ENCODE results near the gene CMPK1. TPM values are rescaled to one million over a fixed set of nuclear protein-coding genes. Genes with fewer than 3 reads are reported as not detected.

CMPK1 gene
- total RNA-seq, 2 donors from 2014 or later: 90.7 to 112 TPM

DNA sequence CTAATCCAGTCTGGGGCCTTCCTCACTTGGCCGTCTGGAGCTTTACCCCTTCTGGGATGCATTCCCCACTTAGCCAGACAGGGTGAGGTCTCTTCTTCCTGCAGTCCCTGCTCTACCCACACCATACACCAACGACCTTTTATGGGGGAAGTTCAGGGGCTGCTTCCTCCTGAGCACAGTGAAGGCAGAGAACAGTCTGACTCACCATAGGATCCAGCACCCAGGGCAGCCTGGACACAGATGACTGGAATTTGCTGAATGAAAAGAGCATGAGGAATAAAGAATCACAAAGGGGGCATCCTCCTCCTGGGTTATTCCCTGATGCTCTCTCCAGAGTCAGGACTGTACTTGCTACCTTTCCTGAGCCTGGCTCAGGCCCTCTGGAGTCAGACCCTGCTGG lies 77.8 kb downstream of the CMPK1 start:
- Mint-ChIP-seq H3K27ac (no peak overlapping the region), H3K4me3 (no peak overlapping the region), H3K36me3 (no peaks in the 10 kb centered on the region), H3K4me1 (ENCODE audit: low read depth in 2 of 2) (peaks cover 0 to 3% of the 10 kb centered on the region in 2 donors), H3K9me3 (no peaks in the 10 kb centered on the region), H3K27me3 (peaks cover 17 to 23% of the 10 kb centered on the region in 2 donors)
- ATAC-seq: no peak
- DNase-seq (ENCODE audit: low spot score): no peak

DNA sequence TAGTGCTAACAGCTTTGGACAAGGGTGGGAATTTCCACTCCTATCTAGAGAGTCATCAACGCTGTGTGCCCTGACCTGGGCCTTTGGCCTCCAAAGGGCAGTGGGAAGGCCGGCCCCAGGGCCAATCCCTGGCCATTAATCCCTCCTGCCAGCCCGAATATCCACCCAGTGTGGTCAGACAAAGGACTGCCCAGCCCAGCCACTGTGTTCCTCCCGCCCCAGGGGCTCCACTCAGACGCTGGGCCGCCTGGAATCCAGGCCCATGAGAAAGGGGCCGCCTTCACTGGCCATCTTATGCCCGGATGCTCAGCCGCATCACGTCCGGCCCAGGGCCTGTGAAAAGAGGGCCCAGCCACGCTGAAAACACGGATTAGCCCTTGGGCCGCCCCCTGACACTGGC lies 78.8 kb downstream of the CMPK1 start:
- DNase-seq (ENCODE audit: low spot score) (no peak), ATAC-seq (no peak)
- no peaks in the 10 kb centered on the region for H3K9me3 Mint-ChIP-seq
- peaks cover 2 to 6% of the 10 kb centered on the region in 2 donors for H3K4me1 Mint-ChIP-seq (ENCODE audit: low read depth in 2 of 2)
- H3K27ac Mint-ChIP-seq: no peak overlapping the region
- peaks cover 22 to 26% of the 10 kb centered on the region in 2 donors for H3K27me3 Mint-ChIP-seq
- no peaks in the 10 kb centered on the region for H3K36me3 Mint-ChIP-seq
- no peak overlapping the region for H3K4me3 Mint-ChIP-seq

GRCh38 chr1:47415728-47416318 lies 82.2 kb downstream of the CMPK1 start, which contains the start of gene FOXE3:
Gene FOXE3 (plus strand): TSS chr1:47416285. CDS start chr1:47416316, 31 bp downstream.
- no peaks in the 10 kb centered on the region for H3K36me3 Mint-ChIP-seq
- DNase-seq (ENCODE audit: low spot score): no peak
- H3K27me3 Mint-ChIP-seq: peaks cover 37 to 38% of the 10 kb centered on the region in 2 donors
- H3K27ac Mint-ChIP-seq: no peak within 1 kb of the TSS
- peak within 1 kb of the TSS; percentile 65 for H3K4me3 Mint-ChIP-seq
- H3K9me3 Mint-ChIP-seq: no peaks in the 10 kb centered on the region
- H3K4me1 Mint-ChIP-seq (ENCODE audit: low read depth in 2 of 2): peaks cover 6 to 9% of the 10 kb centered on the region in 2 donors
- no peak for ATAC-seq

- Mint-ChIP-seq H3K4me1 (ENCODE audit: low read depth in 2 of 2) (peaks cover 6 to 9% of the 10 kb centered on the region in 2 donors), H3K36me3 (no peaks in the 10 kb centered on the region), H3K4me3 (peak overlapping the region; percentile 65), H3K27ac (no peak overlapping the region), H3K9me3 (no peaks in the 10 kb centered on the region), H3K27me3 (peaks cover 37 to 40% of the 10 kb centered on the region in 2 donors)
- ATAC-seq (peak; percentile 47 to 51), DNase-seq (ENCODE audit: low spot score) (no peak)
Observed at GRCh38 chr1:47416319-47417169, 83.0 kb downstream of the CMPK1 start.

- no peaks in the 10 kb centered on the region for H3K36me3 Mint-ChIP-seq
- no peak overlapping the region for H3K27ac Mint-ChIP-seq
- no peaks in the 10 kb centered on the region for H3K9me3 Mint-ChIP-seq
- peaks cover 6 to 9% of the 10 kb centered on the region in 2 donors for H3K4me1 Mint-ChIP-seq (ENCODE audit: low read depth in 2 of 2)
- peaks cover 37 to 40% of the 10 kb centered on the region in 2 donors for H3K27me3 Mint-ChIP-seq
- peak overlapping the region; percentile 67 for H3K4me3 Mint-ChIP-seq
- DNase-seq (ENCODE audit: low spot score) (no peak), ATAC-seq (peak in 1 of 2 donors; percentile 38)
Observed at GRCh38 chr1:47417170-47418044, 83.8 kb downstream of the CMPK1 start.

DNA sequence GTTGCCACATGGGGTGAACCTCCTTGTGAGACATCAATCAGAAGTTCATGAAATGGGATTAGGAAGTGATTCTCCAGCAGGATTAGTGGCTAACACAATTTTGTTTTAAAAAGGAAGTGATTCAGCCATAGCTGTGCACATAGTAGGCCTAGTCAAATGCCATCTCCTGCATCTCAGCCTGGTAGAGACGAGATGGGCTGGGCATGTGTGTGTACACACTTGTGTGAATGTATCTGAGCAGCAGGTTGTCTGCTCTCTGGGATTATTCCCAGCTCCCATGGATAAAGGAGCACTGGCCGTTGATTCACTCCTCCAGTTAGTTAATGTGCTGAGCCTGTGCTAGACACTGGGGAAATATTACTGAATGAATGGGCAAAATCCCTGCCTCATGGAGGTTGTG lies 84.5 kb downstream of the CMPK1 start:
- Mint-ChIP-seq H3K9me3 (no peaks in the 10 kb centered on the region), H3K4me1 (ENCODE audit: low read depth in 2 of 2) (peaks cover 6 to 9% of the 10 kb centered on the region in 2 donors), H3K27me3 (peaks cover 37 to 40% of the 10 kb centered on the region in 2 donors), H3K4me3 (peak overlapping the region; percentile 67), H3K27ac (no peak overlapping the region), H3K36me3 (no peaks in the 10 kb centered on the region)
- ATAC-seq: no peak
- DNase-seq (ENCODE audit: low spot score): no peak

DNA sequence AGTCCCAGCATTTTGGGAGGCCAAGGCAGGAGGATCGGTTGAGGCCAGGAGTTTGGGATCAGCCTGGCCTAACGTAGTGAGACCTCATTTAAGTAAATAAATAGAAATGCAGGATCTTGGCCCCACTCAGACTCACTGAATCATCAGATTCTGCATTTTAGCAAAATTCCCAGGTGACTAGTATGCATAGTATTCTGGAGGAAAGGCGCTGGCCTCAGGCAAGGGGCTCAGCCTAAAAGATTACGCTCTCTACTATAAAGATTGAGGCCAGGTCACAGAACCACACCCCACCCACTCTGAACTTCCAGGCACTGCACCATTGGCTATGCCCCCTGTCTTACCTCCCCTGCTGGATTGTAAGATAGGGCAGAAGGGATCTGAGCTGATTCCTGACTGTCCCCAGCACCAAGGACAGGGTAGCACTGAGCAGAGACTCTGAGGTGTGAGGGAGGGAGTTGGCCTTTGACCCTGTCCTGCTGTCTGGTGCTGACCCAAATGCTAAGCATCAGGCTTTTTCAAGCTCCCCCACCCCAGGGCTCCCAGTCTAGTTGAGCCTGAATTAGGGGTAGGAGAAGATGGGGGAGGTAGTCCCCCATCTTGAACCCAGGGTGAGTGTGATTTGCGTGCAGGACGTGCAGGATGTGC lies 85.2 kb downstream of the CMPK1 start:
- no peak overlapping the region for H3K4me3 Mint-ChIP-seq
- H3K4me1 Mint-ChIP-seq (ENCODE audit: low read depth in 2 of 2): peaks cover 6 to 9% of the 10 kb centered on the region in 2 donors
- ATAC-seq (no peak), DNase-seq (ENCODE audit: low spot score) (no peak)
- peaks cover 35 to 40% of the 10 kb centered on the region in 2 donors for H3K27me3 Mint-ChIP-seq
- H3K27ac Mint-ChIP-seq: no peak overlapping the region
- no peaks in the 10 kb centered on the region for H3K36me3 Mint-ChIP-seq
- no peaks in the 10 kb centered on the region for H3K9me3 Mint-ChIP-seq

DNA sequence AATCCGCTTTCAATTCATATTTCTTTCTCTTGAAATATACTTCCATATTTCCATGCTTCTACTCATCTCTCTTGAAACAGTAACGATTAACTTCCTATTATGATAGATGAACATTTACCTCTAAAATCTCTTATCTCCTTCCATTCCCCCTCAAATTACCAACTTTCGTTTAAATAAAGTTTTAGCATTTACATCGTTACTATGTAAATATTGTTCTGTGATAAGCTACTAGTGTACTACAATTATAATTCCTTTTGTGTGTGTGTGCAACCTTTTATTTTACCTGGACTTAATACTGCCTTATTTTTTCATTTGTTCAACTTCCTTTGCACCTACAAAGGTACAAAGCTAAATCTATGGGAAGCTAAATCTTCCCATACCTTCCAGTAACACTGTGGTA lies 87.0 kb downstream of the CMPK1 start:
- no peak overlapping the region for H3K27ac Mint-ChIP-seq
- no peaks in the 10 kb centered on the region for H3K36me3 Mint-ChIP-seq
- DNase-seq (ENCODE audit: low spot score) (no peak), ATAC-seq (no peak)
- no peaks in the 10 kb centered on the region for H3K9me3 Mint-ChIP-seq
- H3K4me1 Mint-ChIP-seq (ENCODE audit: low read depth in 2 of 2): peaks cover 6 to 11% of the 10 kb centered on the region in 2 donors
- no peak overlapping the region for H3K4me3 Mint-ChIP-seq
- H3K27me3 Mint-ChIP-seq: peaks cover 21 to 30% of the 10 kb centered on the region in 2 donors

DNA sequence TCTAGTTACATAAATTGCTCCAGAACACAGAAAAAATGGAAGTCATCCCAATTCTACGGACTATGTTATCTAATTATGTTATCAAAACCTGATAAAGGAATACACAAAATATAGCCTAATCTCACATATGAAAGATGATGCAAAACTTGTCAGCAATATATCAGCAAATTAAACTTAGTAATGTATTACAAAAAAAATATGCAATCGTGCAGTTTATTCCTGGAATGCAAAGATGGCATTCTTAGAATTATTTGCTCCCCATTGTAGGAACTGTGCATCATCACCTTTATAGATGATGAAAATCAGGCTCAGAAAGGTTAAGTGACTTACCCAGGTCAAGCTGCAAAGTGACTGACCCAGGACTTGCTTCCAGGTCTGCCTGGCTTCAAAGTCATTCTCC lies 90.3 kb downstream of the CMPK1 start:
- Mint-ChIP-seq H3K27me3 (peaks cover 0 to 8% of the 10 kb centered on the region in 2 donors), H3K4me3 (no peak overlapping the region), H3K27ac (no peak overlapping the region), H3K36me3 (no peaks in the 10 kb centered on the region), H3K4me1 (ENCODE audit: low read depth in 2 of 2) (peaks cover 0 to 5% of the 10 kb centered on the region in 2 donors), H3K9me3 (no peaks in the 10 kb centered on the region)
- DNase-seq (ENCODE audit: low spot score) (no peak), ATAC-seq (no peak)

- Mint-ChIP-seq H3K4me3 (no peak overlapping the region), H3K4me1 (ENCODE audit: low read depth in 2 of 2) (peaks cover 0 to 5% of the 10 kb centered on the region in 2 donors), H3K9me3 (no peaks in the 10 kb centered on the region), H3K27me3 (peaks cover 0 to 5% of the 10 kb centered on the region in 2 donors), H3K36me3 (no peaks in the 10 kb centered on the region), H3K27ac (no peak overlapping the region)
- DNase-seq (ENCODE audit: low spot score) (no peak), ATAC-seq (no peak)
Observed at GRCh38 chr1:47424336-47424982, 90.9 kb downstream of the CMPK1 start.
